Measurements from ENCODE around the gene CDH13.

GRCh38 chr16:83266848-83267553 is 640.2 kb downstream of the CDH13 start:
- no peak for TF ChIP-seq CTCF (IDR thresholded peaks at IDR 0.05)
- TF ChIP-seq EP300 (IDR thresholded peaks at IDR 0.05) = no peak
